Measurements from ENCODE around the gene IFRD1. TPM values are rescaled to one million over a fixed set of nuclear protein-coding genes. Genes with fewer than 3 reads are reported as not detected.
A peak's percentile ranks its signal among the peaks of the same experiment; 100 is the strongest.

The IFRD1 gene
- total and polyA plus RNA-seq, 8 donors, result 19.9 to 137 (median 44.0) TPM

DNA sequence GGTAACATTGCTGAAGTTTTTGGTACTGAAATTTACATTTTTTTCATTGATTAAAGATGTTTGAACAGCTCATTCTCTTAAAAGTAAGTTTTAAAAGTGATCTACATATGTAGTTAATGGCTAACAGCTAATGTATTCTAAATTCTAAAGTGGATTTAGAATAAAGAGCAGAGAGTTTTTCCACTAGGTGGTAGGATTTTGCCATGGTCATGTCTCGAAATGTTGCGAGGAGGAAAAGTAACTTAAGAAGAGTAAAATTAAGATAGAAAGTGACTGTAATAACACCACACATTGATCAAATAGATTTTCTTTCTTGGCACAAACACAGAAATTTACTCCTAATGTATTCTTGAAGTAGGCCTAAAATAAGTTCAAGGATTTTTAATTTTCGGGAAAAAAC is 50.4 kb downstream of the IFRD1 start:
- Histone ChIP-seq H3K9me3 (no peaks in the 10 kb centered on the region), H3K27ac (no peak overlapping the region), H3K4me1 (peaks cover 3 to 14% (median 9%) of the 10 kb centered on the region in 4 donors), H3K4me3 (no peak overlapping the region), H3K36me3 (no peaks in the 10 kb centered on the region), H3K27me3 (no peaks in the 10 kb centered on the region)
- peak in 1 of 2 donors; percentile 33 for DNase-seq
- intact Hi-C loops (cut with DNase I; ENCODE audit: low total_unique reads), result no loop called here
- no peak for TF ChIP-seq EP300 (IDR thresholded peaks at IDR 0.05)
- TF ChIP-seq POLR2A (IDR thresholded peaks at IDR 0.05), result no peak
- no peak for TF ChIP-seq POLR2AphosphoS5 (IDR thresholded peaks at IDR 0.05)
- TF ChIP-seq, protein P1, sequence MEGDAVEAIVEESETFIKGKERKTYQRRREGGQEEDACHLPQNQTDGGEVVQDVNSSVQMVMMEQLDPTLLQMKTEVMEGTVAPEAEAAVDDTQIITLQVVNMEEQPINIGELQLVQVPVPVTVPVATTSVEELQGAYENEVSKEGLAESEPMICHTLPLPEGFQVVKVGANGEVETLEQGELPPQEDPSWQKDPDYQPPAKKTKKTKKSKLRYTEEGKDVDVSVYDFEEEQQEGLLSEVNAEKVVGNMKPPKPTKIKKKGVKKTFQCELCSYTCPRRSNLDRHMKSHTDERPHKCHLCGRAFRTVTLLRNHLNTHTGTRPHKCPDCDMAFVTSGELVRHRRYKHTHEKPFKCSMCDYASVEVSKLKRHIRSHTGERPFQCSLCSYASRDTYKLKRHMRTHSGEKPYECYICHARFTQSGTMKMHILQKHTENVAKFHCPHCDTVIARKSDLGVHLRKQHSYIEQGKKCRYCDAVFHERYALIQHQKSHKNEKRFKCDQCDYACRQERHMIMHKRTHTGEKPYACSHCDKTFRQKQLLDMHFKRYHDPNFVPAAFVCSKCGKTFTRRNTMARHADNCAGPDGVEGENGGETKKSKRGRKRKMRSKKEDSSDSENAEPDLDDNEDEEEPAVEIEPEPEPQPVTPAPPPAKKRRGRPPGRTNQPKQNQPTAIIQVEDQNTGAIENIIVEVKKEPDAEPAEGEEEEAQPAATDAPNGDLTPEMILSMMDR (IDR thresholded peaks at IDR 0.05), result no peak
- 91 to 96% (median 94%) methylated on average over 3 of the region's 3 CpGs for WGBS, 5 donors

DNA sequence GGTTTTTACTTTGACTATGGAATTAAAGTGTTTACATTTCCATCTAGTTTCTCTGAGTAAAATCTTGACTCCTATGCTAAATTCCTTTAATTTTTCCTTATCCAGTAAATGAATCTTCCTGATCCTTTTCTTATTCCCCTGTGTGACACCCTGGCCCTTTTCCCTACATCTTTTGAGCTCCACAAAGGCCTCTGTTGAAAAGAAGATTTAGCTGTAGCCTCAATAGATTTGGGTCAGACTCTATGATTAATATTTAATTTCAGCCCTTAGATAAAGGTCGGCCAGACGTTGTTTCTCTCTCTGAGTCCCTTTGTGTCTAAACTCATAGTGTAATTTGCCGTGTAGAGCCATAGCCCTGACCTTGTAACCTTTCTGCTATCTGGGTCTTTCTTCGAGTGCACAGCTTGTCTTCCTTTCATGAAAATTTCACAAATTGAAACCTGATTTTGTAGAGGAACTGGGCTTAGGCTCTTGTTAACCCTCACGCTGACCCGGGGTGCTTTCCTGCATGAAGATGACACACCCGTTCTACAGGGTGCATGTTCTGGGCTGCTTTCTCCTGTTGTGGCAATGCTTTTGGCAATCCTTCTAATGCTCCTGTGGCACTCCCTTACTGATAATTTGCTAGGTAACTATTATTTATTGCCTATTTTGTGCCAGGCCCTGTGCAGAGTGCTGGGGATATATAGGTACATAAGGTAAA is 51.7 kb downstream of the IFRD1 start:
- WGBS, 5 donors, result 35 to 48% (median 41%) methylated on average over 7 of the region's 7 CpGs
- H3K27ac ChIP-seq, result peak overlapping the region in 1 of 5 donors; percentile 35
- DNase-seq, result no peak

DNA sequence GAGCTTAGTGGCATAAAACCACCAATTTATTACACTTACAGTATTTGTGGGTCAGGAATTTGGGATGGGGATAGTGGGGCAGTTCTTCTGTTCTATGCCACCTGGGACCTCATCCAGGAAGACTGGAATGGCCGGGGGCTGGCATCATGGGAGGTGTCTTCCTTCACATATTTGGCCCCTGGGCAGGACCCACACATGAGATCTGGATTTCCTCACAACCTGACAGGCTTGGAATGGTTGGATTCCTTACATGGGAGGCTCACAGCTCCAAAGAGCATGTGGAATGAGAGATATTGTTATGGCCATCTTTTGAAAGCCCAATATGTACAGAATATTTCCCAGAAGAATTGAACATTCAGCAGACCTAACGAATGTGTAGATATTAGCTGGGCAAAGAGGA is 52.4 kb downstream of the IFRD1 start:
- WGBS, 5 donors, result 65 to 96% (median 89%) methylated on average over 2 of the region's 2 CpGs
- intact Hi-C loops (cut with DNase I; ENCODE audit: low total_unique reads), result no loop called here
- DNase-seq, result no peak
- H3K4me3 ChIP-seq, result no peak overlapping the region
- H3K36me3 ChIP-seq, result no peaks in the 10 kb centered on the region
- no peaks in the 10 kb centered on the region for H3K9me3 ChIP-seq
- no peak for TF ChIP-seq POLR2A (IDR thresholded peaks at IDR 0.05)
- no peak for TF ChIP-seq EP300 (IDR thresholded peaks at IDR 0.05)
- H3K4me1 ChIP-seq, result peaks cover 3 to 11% (median 9%) of the 10 kb centered on the region in 4 donors
- no peaks in the 10 kb centered on the region for H3K27me3 ChIP-seq
- no peak overlapping the region for H3K27ac ChIP-seq

More for the DNA sequence above, 51.7 kb downstream of the IFRD1 start:
- Histone ChIP-seq H3K36me3 (no peaks in the 10 kb centered on the region), H3K27me3 (no peaks in the 10 kb centered on the region), H3K9me3 (no peaks in the 10 kb centered on the region), H3K4me3 (no peak overlapping the region), H3K4me1 (peaks cover 3 to 11% (median 9%) of the 10 kb centered on the region in 4 donors)
- intact Hi-C loops (cut with DNase I; ENCODE audit: low total_unique reads), result no loop called here
- no peak for TF ChIP-seq POLR2AphosphoS5 (IDR thresholded peaks at IDR 0.05)

DNA sequence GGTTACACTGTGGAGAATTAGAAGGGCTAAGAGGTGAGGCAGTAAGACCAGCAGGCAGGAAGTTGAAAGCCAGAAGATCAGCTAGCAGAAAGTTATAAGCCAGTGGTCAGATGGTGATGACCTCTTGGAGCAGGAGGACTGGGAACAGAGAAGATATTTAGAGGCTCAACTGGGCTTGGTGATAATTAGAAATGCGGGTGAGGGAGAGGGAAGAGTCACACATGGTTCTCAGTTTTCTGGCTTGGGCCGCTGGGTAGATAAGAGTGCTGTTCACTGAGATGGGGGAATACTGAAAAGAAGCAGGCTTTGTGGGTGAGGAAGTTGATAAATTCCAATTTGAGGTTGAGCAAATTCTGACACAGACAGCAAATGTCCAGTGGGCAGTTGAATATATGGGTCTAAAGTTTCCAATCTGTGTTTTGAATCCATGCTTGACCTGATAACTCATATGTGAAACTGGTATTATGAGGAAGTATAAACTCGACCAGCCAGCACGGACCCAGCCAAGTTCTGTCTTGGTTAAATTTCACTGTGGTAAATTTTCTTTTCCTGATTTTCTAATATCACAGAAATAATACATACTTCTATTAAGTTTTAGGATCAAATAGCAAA is 53.2 kb downstream of the IFRD1 start:
- H3K9me3 ChIP-seq, result no peaks in the 10 kb centered on the region
- intact Hi-C loops (cut with DNase I; ENCODE audit: low total_unique reads), result no loop called here
- no peaks in the 10 kb centered on the region for H3K36me3 ChIP-seq
- no peaks in the 10 kb centered on the region for H3K27me3 ChIP-seq
- no peak for TF ChIP-seq POLR2AphosphoS5 (IDR thresholded peaks at IDR 0.05)
- no peak for TF ChIP-seq EP300 (IDR thresholded peaks at IDR 0.05)
- TF ChIP-seq POLR2A (IDR thresholded peaks at IDR 0.05), result no peak
- TF ChIP-seq, protein P1 (IDR thresholded peaks at IDR 0.05), result no peak
- no peak for DNase-seq
- H3K4me3 ChIP-seq, result no peak overlapping the region
- H3K4me1 ChIP-seq, result peaks cover 3 to 11% (median 9%) of the 10 kb centered on the region in 4 donors
- H3K27ac ChIP-seq, result no peak overlapping the region
- WGBS, 5 donors, result 64 to 76% (median 69%) methylated on average over 4 of the region's 4 CpGs

DNA sequence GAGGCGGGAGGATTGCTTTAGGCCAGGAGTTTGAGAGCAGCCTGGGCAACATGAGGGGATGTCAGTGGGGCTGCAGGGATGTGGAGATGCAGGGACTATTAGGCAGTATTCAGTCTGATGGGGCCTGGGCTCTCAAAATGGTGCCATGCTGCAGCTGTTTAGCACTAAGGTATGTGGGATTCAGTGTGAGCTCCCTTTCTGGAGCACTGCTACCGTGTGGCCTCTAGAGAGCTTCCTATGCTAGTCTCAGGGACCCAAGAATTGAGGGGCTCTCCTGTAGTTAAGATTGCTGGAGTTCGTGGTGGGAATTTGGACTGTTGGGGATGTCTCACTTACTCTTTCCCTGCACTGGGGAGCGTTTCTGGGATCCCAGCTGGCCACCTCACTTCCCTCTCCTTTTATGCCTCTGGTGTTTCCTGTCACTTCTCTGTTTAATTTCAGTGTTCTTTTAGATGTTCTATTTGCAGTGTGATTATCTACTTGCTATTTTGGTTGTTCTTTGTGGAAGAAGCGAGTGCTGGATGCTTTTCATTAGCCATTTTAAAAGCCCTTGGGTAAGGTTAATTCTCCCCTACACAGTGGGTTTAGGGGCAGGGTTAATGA is 53.9 kb downstream of the IFRD1 start:
- TF ChIP-seq EP300 (IDR thresholded peaks at IDR 0.05), result no peak
- H3K27me3 ChIP-seq, result no peaks in the 10 kb centered on the region
- intact Hi-C loops (cut with DNase I; ENCODE audit: low total_unique reads), result no loop called here
- no peak overlapping the region for H3K27ac ChIP-seq
- DNase-seq, result no peak
- no peak overlapping the region for H3K4me3 ChIP-seq
- 86 to 95% (median 94%) methylated on average over 5 of the region's 5 CpGs for WGBS, 5 donors
- H3K36me3 ChIP-seq, result no peaks in the 10 kb centered on the region
- no peaks in the 10 kb centered on the region for H3K9me3 ChIP-seq
- peaks cover 3 to 11% (median 9%) of the 10 kb centered on the region in 4 donors for H3K4me1 ChIP-seq

Data from stomach (tissue), 9 donors.